ENCODE measurements around the gene FAM3B.
A peak's percentile ranks its signal among the peaks of the same experiment; 100 is the strongest.
"Not testable (repeated sequence)": the region's sequence is repeated elsewhere in the genome, so short reads cannot be mapped to it uniquely, and the experiment has no call there.

The FAM3B gene, protein sequence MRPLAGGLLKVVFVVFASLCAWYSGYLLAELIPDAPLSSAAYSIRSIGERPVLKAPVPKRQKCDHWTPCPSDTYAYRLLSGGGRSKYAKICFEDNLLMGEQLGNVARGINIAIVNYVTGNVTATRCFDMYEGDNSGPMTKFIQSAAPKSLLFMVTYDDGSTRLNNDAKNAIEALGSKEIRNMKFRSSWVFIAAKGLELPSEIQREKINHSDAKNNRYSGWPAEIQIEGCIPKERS

DNA sequence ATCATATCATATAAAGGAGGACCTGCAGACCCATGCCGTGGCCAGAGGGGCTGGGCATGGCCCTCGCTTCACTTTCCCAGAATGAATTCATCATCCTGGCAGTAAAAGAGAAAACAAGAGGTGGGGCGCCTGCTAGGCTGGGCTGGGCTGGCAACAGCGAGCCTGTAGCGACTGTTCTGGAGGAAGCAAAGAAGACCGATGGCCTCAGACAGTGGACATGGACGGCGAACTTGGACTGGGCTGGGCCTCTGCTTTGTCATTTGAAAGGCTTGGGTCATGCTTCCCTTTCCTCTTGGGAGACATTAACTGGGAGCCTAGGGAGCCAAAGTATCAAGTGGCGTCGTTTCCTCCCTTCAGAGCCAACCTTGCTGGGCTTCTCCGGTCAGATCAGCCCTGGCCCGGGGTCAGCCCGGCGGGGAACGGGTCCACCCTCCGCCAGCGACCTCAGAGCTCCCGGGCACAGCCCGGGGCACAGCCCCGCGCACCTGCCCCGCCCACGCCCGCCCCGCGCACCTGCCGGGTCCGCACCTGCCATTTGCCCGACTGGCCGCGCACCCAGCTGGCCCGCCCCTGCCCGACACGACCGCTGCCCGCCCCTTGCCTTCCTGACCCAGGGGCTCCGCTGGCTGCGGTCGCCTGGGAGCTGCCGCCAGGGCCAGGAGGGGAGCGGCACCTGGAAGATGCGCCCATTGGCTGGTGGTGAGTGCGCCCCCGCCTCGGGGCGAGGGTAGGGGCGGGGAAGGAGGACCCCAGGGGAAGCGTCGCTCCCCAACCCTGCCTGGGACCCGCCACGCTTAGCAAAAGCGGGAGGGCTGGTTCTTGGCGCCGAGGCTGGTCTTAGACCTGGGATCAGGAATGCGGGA, at the start of gene FAM3B:
Gene FAM3B, plus strand, starts transcription at position 602 of the 863 bp plus-strand sequence. Its CDS starts 79 bp downstream, at position 681.
- no peak for DNase-seq

DNA sequence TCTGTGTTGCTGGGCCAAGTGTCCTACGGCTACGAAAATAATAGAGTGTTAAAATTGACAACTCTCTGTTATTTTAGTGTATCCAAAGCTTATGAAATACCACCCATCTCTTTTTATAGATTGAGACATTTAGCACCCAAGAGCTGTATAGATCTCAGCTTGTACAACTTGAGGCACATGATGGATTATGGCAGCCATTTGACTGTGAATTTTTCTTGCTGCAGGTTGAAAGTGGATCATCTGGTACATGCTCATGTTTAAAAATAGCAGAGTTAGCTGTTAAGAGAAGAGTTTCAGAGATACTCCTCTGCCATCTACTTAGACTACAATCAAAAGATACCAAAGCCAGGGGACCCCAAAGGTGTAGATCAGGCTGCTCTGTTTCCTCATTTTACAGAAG, 49.3 kb upstream of the FAM3B start:
- DNase-seq, result no peak

DNA sequence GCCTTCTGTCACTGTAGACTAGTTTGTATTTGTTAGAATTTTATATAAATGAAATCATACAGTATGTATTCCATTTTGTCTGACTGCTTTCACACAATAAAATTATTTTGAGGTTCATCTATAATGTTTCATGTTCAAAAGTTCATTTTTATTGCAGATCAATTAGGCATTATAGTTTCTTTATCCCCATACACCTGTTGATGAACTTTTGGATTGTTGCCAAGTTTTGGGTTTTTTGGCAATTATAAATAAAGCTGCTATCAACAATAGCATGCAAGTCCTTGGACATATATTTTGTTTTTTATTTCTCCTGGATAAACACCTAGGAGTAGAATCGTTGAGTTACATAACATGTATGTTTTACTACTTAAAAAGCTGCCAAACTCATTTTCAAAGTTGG, 47.1 kb upstream of the FAM3B start:
- no peak for DNase-seq

DNA sequence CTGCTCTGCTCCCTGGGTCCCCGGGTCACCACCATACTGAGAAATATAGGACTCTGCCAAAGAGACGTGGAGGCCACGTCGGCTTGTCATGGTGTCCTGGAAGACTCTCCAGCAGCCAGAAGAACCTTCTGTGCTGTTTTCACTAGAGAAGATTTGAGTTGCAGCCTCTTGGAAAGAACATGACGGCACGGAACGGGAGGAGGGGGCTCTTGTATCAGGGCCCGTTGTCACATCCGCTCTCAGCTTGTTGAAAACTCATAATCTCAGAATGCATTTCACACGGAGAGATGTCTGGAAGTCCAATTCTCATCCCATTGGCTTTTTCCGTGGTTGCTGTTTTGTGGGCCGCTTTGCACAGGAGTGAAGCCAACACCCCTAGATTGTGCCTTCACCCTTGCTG, 39.4 kb upstream of the FAM3B start:
- no peak for DNase-seq

DNA sequence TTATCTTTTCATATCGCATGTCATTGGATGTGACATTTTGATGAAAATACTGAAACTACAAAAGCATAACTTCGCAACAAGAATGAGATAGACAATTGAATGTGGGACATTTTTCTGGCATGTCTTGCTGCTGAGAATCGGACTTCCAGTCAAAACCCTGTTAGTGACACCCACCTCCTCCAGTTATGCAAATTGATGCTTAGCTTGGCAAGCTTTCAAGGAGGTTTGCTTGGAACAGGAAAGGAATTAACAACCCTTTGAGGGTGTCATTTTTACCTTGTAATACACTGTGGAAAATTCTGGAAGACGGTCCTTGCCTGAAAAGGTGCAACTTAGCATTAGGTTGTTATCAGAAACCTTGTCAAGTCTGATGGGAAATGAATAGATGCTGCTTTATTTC, 38.8 kb upstream of the FAM3B start:
- no peak for DNase-seq

DNA sequence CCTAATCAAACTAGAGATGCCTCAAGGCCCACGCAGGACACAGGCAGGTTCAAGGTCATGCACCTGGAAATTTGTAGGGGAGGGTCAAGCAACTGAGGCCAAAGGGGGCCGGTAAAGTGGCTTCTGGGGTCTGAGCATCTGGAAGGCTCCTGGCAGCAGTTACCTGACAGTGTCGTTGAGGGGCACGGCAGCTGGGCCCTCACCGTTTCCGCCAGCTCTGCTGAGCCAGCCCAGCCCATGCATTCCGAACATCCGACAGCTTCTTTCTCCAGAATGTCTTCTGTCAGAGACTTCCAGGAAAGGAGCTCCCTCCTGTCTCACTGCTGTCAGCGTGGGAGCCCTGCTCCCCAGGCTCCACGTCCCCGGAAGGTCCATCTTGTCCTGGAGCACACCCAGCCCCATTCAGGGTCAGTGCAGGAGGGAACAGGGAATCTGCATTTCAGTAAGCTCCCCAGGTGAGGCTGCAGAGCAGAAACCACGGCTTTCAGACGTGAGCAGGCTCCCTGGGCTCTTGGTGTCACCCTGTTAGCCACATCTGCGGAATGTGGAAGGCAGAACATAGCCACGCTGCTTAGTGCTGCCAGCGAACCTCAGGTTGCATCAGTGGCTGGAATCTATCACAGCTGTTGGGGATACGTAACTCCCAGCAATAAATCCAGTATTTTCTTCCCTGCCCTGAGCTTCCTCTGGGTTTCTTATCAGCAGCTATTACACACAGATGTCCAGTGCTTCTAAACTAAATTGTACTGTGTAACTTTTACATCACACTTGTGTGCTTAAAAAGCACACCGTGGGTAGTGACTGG, 36.3 kb upstream of the FAM3B start:
- DNase-seq, result no peak

DNA sequence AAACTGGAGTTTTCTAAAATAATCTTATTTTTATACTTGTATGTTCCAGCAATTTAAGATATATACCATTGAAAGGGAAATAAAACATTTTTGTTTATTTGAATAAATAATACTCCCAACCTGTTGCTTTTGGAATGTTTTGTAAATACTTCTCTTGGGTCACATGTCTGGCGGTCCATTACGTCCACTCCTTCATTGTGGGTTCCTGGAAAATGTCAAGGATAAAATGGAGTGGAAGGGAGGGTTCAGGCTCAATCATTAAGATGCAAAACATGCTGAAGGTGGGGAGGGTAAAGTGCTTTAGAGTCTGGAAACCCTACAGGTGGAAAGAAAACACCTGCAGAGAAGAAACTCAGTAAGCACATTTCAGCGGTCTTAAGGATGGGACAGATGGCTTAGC, 34.2 kb upstream of the FAM3B start:
- DNase-seq, result no peak

DNA sequence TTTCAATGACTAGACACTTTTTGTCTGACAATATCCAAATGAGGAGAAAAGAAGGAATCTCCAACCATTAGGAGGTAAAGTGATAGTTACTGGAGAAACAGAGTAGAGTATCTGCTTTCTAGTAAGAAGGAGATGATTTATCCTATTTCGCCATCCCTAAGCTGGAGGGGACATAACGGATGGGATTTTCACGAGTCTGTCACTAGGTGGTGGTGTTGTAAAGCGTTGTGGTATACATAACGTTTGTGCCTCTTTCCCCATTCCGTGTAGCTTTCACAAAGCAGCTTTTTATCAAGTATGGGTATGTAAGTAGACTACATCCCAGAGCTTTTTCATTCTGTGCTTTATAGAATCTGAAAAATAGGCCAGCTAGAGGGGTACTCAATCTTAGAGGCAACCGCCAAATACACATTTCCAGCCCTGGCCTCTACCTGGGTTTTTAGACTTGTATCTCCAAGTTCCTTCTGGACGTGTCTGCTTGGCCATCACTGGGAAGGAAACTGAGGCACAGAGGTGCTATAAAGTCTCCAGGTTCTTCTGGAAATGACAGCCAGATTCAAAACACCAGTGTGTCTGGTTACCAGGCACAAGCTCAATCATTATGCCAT, 33.3 kb upstream of the FAM3B start:
- peak; percentile 25 for DNase-seq

DNA sequence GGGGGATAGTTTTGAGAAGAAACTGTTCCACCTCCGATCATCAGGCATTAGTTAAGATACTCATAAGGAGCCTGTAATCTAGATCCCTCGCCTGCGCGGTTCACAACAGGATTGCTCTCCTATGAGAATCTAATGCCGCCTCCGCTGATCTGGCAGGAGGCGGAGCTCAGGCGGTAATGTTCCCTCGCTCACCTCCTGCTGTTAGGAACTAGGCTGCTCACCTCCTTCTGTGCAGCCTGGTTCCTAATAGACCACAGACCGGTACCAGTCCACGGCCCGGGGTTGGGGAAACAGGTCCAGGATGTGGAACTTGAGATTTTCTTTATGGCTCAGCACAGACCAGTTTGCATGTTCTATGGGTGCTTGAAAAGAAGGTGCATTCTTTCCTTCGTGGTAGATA, 27.2 kb upstream of the FAM3B start:
- no peak for DNase-seq

DNA sequence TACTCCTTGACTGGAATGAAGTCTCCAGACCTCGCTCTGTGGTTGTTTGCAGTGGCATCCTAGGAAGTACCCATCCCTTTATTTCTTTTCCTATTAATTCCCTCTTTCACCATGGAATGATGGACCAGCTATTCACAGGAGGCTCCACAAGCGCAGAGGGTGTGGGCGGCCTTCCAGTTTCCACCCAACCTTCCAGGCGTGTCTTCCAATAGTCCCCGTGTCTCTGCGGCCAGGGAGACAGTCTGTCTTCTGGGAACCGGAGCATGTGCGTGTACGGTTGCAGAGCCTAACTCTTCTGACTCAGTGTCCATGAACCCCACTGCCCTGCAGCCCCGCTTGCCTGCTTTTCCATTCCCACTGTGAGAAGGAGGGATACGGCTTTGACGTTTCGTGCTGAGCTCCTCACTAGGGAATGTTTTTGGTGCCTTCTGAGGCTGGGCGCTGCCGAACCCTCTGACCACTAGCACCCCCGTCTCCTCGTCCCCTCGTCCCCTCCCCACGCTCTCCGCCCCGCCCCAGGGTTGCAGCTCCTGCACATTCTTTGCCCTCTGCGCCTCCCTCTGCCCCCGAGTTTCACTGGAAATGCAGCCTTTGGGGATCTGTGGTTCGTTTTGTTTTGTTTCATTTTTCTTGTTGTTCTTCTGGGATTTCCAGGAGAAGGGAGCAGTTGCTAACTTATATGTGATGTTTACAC, 26.3 kb upstream of the FAM3B start:
- DNase-seq, result no peak

DNA sequence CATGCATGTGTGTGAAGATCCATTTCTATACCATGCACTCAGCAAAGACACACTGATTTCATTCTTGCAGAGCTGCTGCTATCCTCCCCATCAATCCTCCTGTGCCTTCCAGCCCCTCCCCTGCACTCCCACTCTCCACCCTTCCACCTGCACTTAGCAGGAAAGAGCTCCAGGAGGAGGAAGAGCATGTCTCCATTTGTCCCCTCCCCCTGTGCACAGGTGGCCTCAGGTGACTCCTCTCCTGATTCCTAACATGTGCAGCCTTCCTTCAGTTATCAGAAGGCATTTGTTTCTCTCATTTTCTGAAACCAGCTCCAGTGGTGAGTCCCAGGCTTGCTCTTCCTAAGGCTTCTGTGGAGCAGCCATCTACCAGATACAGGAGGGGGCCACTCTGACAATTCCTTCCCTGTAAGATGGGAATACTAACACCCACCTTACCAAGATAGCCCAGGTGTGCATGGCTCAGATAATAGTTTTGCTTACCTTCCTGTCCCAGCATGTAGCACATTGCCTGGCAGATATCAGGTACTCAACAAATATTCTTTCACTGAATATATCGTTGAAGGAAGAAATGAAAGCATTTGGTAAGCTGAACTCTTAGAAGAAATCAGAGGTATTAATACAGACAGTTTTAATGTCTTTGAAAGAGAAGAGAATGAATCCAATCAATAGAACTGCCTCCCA, 21.9 kb upstream of the FAM3B start:
- DNase-seq, result no peak

DNA sequence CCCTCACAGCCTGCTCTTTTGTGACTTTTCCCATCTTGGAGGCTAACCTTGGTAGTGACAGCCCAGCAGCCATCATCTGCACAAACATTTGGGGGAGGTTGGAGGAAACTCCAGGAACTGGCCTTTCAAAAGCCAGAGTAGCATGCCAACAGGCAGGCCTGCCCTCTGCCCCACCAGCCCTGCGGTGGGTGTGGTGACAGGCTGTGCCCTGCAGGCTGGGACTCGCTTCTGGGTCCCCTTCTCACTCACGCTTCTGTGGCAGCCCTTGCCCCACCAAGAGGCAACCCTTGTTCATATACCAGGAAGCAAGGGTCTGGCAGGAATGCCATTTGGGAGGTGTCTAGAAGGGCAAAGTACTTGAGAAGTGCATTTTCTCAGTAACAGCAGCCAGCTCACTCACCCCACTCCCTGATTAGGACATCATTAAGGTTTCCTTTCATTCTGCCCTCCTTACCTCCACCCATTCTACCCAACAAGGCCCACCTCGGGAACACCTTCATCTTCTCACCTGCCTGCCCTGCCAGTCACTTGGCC, 20.8 kb upstream of the FAM3B start:
- DNase-seq, result no peak

DNA sequence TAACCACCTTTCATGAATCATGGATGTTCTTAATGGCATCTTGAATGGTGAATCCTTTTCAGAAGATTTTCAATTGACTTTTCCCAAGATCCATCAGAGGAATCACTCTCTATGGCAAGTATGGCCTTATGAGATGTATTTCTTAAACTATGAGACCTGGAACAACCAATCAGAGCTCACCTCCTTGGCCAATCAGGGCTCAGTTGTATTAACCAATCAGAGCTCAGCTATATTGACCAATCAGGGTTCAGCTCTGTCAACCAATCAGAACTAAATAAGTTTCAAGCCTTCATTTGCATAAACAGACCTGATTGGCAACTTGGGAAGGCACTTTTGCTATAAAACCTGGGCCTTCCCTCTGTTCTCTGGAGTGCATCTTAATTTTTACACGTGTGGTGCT, 13.6 kb upstream of the FAM3B start:
- no peak for DNase-seq

DNA sequence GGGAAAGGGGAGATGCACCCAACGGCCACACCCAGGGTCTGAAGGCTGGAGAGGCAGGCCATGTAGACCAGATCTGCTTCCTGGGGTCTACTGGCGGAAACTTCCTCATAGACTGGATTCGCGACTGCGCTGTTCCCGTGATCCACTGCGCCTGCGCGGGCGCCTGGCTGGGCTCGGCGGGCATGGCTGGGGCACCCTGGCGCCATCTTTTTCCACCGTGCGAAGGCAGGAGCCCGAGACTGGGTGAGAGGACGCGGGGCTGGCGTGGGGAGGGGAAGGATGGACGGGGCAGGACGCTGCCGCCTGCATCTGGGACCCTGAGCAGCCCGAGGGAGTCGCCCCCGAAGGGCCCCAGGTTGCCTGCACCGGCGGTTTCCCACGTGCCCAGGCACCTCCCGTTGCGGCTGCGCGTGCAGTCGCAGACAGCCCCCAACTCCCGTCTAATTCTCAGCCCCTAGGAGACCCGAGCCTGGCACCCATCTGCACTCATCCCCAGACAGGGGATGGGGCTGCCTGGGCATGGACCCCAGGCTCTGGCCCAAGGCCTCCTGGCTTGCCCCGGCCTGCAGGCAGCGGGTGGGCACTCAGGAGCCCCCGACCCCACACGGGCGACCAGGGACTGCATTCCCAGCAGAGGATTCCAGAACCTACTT, 12.4 kb upstream of the FAM3B start:
- no peak for DNase-seq

DNA sequence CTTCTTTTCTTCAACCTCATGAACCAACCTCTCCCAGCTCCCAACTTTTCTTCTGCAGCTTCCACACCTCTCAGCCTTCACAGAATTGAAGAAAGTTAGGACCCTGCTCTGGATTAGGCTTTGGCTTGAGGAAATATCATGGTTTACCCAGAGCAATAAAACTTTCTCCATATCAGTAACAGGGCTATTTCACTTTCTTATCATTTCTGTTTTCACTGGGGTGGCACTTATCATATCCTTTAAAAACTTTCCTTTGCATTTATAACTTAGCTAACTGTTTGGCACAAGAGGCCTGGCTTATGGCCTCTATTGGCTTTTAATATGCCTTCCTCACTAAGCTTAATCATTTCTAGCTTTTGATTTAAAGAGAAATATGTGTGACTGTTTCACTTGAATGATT, 9.4 kb upstream of the FAM3B start:
- DNase-seq, result no peak

DNA sequence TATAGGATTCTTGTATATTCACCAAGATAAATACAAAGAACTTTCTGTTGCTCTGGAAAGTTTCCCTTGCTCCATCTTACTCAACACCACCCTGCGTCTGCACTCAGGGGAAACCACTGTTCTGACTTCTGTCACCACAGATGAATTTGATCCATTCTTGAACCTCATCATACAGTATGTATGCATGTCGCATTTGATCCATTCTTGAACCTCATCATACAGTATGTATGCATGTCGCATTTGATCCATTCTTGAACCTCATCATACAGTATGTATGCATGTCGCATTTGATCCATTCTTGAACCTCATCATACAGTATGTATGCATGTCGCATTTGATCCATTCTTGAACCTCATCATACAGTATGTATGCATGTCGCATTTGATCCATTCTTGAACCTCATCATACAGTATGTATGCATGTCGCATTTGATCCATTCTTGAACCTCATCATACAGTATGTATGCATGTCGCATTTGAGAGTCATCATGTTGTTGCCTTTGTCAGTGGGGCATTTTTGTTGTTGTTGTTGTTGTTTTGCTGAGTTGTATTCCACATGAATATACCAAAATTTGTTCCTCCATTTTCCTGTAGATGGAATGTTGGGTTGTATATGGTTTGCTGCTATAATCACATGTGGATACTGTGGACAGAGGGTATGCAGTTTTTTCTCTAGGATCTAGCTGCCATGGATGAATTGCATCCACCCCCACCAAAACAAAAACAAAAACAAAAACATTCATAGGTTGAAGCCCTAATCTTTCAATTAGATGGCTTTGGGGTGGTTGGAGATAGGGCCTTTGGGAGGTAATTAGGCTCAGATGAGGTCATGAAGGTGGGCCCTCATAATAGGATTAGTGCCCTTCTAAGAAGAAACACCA, 3.1 kb upstream of the FAM3B start:
- DNase-seq, result not testable (repeated sequence)

DNA sequence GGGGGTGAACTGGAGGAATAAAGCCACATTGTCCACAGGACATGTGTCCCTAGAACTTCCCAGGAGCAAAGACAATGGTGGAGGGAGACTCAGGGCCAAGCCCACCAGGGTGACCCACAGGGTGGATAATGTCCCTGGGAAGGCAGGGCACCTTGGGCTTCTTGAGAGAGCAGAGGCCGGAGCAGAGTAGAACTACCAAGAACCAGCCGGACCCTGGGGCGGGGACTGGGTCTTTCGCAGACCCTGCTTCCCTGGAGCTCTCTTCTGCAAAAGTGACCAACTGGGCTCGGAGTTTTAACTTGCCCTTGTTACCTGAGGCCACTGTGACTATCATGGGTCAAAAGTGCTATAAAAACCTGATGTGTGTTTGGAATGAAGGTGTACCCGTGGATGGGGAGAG, 875 bp upstream of the FAM3B start:
- no peak for DNase-seq

DNA sequence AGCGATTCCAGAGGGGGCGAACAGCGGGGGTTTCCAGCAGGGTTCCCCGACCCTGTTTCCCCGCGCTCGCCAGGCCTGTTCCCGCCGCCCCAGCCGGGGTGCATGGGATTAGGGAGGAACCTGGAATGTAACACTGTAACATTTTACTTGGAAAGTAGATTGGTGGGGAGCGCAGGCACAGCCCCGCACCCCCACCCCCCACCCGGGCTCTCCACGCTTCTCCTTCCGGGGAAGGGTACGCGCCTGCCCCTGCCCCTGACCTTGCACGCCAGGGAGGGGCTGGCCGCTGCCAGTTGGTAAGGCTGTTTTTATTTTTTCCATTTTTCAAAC, 427 bp downstream of the FAM3B start:
- no peak for DNase-seq

DNA sequence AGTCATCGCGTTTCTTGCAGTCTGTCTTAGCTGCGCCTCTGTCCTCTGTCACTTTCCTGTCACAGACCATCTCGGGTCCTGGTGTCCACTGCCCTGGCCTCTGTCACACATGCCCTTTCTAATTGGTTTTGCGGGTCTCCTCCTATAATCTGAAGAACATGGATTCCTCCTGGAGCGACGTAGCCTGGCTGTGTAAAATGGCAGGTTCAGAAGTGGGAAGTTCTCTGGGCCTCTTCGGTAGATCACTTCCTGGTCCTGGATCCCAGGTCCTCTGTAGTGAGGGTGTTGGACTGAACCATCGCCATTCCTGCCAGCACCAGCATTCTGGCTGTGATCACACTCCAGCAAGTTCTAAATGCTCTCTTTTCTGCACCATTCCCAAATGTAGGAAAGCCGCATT, 857 bp downstream of the FAM3B start:
- no peak for DNase-seq

DNA sequence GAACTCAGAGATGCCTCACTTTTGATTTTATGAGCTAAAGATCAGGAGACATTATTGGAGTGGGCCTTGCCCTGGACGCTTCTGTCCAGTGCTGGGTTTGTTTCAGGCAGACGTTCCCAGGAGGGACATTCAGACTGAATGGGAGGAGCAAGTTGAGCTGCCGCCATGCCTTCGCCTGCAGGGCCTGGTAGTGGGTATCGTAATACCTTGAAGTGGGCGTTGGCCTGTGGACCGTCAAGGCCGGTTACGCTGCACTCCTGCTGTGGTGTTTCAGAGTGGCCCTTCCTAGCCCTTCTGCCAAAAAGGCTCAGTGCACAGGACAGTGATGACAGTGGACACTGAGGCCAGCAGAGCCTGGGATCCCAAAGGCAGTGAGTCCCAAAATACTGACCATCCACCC, 1.6 kb downstream of the FAM3B start:
- no peak for DNase-seq

Data from stimulated activated naive CD4-positive, alpha-beta T cell treated with Interleukin-2 at 50 U/mL for 16 hours (primary cell).